Lung (tissue), 12 donors: Measurements from ENCODE around the gene CACNA1C. TPM values are rescaled to one million over a fixed set of nuclear protein-coding genes. Genes with fewer than 3 reads are reported as not detected.

Experiments used
- ATAC-seq: fragments of 200-7000 bp; cut with Tn5 transposase; one replicate; pipeline ENCODE4 v1.9.1; 2020; ENCODE audit warnings: moderate number of reproducible peaks; ENCODE audit not compliant: insufficient read depth, low FRiP score
- DNase-seq, 3 donors: peaks; one replicate each; pipeline ENCODE4 v3.0.0-alpha.2; 2013 to 2017
- H3K27ac ChIP-seq, 2 donors: one replicate each; pipeline ENCODE4 v1.5.1; 2013; ENCODE audit warnings: mild to moderate bottlenecking in 2 of 2, moderate library complexity in 2 of 2, control low read depth in 1 of 2, inconsistent platforms in 1 of 2, low read depth in 1 of 2, low read length in 1 of 2
- H3K27me3 ChIP-seq, 3 donors: one replicate each; pipeline ENCODE4 v1.5.1; 2013; ENCODE audit warnings: low read length in 2 of 3; ENCODE audit not compliant: control insufficient read depth in 3 of 3, insufficient read depth in 3 of 3
- H3K36me3 ChIP-seq, 4 donors: one replicate each; pipeline ENCODE4 v1.5.1; 2013; ENCODE audit warnings: low read length in 4 of 4, mild to moderate bottlenecking in 1 of 4, moderate library complexity in 1 of 4; ENCODE audit not compliant: control insufficient read depth in 4 of 4, insufficient read depth in 4 of 4
- H3K4me1 ChIP-seq, 5 donors: one replicate each; pipeline ENCODE4 v1.5.1; 2013; ENCODE audit warnings: low read length in 5 of 5, mild to moderate bottlenecking in 2 of 5, moderate library complexity in 1 of 5; ENCODE audit not compliant: control insufficient read depth in 5 of 5, insufficient read depth in 5 of 5
- H3K4me3 ChIP-seq: one replicate; pipeline ENCODE4 v1.5.1; 2013; ENCODE audit warnings: mild to moderate bottlenecking, control low read depth, moderate library complexity
- H3K9ac ChIP-seq, 2 donors: one replicate each; pipeline ENCODE4 v1.5.1; 2013; ENCODE audit warnings: low read length in 2 of 2, control low read depth in 1 of 2; ENCODE audit not compliant: insufficient read depth in 1 of 2
- H3K9me3 ChIP-seq, 4 donors: one replicate each; pipeline ENCODE4 v1.5.1; 2013; ENCODE audit warnings: low read length in 3 of 4, mild to moderate bottlenecking in 1 of 4, moderate library complexity in 1 of 4; ENCODE audit not compliant: control insufficient read depth in 4 of 4, insufficient read depth in 3 of 4
- WGBS, 2 donors: extraction: QIAGEN DNeasy Blood & Tissue Kit; methylation state at CpG; one replicate each; pipeline ENCODE4 v1.1.7; 2013; 5-methylcytosine and 5-hydroxymethylcytosine counted together
- polyA plus RNA-seq, 2 donors: library from polyadenylated mRNA; stranded (reverse); fragments of 200-250 nt; gene quantifications; one replicate each; pipeline ENCODE4 v1.2.1, GENCODE V29; 2013
- total RNA-seq, 2 donors: library from RNA; depleted of rRNA in 1 of 2; stranded (reverse); fragments of >200 nt in 1 of 2; gene quantifications; one replicate each; pipeline ENCODE4 v1.2.1, GENCODE V29; 2014 to 2021
- TF ChIP-seq, protein P1 (sequence below): IDR thresholded peaks from 2 replicates; pipeline ENCODE4 v1.5.1; 2012; ENCODE audit warnings: mild to moderate bottlenecking; ENCODE audit errors: control extremely low read depth, extremely low read depth
- donor health status: control.
- donor health status: control.
- donor health status: Bipolar disorder and iron deficiency.
- donor health status: healthy.
- donor health status: DM: yes; HTN: yes; CAD: no.

Gene CACNA1C
- total and polyA plus RNA-seq, 4 donors = 3.2 to 17.5 (median 7.5) TPM

DNA sequence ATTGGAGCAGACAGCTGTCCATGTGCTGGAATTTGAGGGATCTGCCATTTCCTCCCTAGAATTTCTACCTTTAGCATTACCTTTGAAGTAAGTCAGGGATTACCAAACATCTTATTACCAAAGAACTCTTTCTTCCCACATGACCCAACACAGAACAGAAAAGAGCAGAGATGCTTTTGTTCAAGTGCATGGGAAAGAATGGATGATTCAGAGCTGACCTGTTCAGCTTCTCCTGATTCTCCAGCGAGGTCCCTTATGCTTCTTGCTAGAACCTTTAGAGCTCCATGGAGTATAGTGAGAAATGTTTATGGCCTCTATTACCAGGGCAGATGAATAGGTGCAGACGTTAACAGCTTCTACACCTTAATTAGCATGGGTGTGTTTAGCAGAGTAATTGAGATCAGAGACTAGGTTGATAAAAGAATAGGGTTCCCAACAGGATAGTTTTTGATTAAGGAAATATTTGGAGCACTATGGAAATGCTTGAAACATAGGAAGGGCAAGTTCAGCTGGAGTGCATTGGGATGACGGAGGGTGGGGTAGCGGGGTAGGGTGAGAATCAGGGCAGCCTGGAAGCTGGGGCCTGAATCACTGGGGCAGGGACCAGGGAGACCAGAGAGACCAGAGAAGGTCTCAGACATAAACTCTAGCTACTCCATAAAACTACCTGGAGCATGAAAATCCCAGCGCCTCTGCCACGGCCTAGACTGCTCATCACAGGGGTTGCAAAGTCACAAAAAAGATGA, 223.7 kb downstream of the CACNA1C start:
- H3K27ac ChIP-seq = peak overlapping the region in 1 of 2 donors; percentile 10
- TF ChIP-seq, protein P1, sequence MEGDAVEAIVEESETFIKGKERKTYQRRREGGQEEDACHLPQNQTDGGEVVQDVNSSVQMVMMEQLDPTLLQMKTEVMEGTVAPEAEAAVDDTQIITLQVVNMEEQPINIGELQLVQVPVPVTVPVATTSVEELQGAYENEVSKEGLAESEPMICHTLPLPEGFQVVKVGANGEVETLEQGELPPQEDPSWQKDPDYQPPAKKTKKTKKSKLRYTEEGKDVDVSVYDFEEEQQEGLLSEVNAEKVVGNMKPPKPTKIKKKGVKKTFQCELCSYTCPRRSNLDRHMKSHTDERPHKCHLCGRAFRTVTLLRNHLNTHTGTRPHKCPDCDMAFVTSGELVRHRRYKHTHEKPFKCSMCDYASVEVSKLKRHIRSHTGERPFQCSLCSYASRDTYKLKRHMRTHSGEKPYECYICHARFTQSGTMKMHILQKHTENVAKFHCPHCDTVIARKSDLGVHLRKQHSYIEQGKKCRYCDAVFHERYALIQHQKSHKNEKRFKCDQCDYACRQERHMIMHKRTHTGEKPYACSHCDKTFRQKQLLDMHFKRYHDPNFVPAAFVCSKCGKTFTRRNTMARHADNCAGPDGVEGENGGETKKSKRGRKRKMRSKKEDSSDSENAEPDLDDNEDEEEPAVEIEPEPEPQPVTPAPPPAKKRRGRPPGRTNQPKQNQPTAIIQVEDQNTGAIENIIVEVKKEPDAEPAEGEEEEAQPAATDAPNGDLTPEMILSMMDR = no peak
- 91 to 96% methylated on average over 6 of the region's 6 CpGs for WGBS, 2 donors
- no peaks in the 10 kb centered on the region for H3K9me3 ChIP-seq
- DNase-seq = no peak
- no peaks in the 10 kb centered on the region for H3K27me3 ChIP-seq
- peaks cover 0 to 6% (median 0%) of the 10 kb centered on the region in 5 donors for H3K4me1 ChIP-seq
- H3K4me3 ChIP-seq = no peak overlapping the region
- H3K9ac ChIP-seq = no peak overlapping the region
- no peak for ATAC-seq
- H3K36me3 ChIP-seq = no peaks in the 10 kb centered on the region

GRCh38 chr12:2277492-2278155, 224.8 kb downstream of the CACNA1C start:
- H3K4me3 ChIP-seq = no peak overlapping the region
- H3K9ac ChIP-seq = no peak overlapping the region
- no peaks in the 10 kb centered on the region for H3K27me3 ChIP-seq
- no peak overlapping the region for H3K27ac ChIP-seq
- H3K9me3 ChIP-seq = no peaks in the 10 kb centered on the region
- ATAC-seq = no peak
- DNase-seq = no peak
- WGBS, 2 donors = 94% methylated on average over 6 of the region's 6 CpGs
- TF ChIP-seq, protein P1 = no peak
- peaks cover 0 to 8% (median 6%) of the 10 kb centered on the region in 5 donors for H3K4me1 ChIP-seq
- H3K36me3 ChIP-seq = no peaks in the 10 kb centered on the region

GRCh38 chr12:2281446-2281845, 228.7 kb downstream of the CACNA1C start:
- peaks cover 5 to 46% (median 28%) of the 10 kb centered on the region in 5 donors for H3K4me1 ChIP-seq
- TF ChIP-seq, protein P1 = no peak
- no peak for ATAC-seq
- no peak overlapping the region for H3K27ac ChIP-seq
- no peak for DNase-seq
- no peak overlapping the region for H3K9ac ChIP-seq
- no peaks in the 10 kb centered on the region for H3K36me3 ChIP-seq
- H3K9me3 ChIP-seq = no peaks in the 10 kb centered on the region
- H3K27me3 ChIP-seq = no peaks in the 10 kb centered on the region
- 97 to 100% methylated on average over 1 of the region's 1 CpG for WGBS, 2 donors
- no peak overlapping the region for H3K4me3 ChIP-seq
